NOMO-1 (cell line): ENCODE measurements around the gene LRRC7.

Experiments
- DNase-seq, 2 experiments: peaks; one replicate each; lab custom pipeline; 2025; ENCODE audit not compliant: unreplicated experiment in 2 of 2; lab: John Stamatoyannopoulos, UW

Gene LRRC7

GRCh38 chr1:70077066-70077465 is 509.3 kb downstream of the LRRC7 start:
- no peak for DNase-seq

GRCh38 chr1:70079546-70079945 is 511.8 kb downstream of the LRRC7 start:
- no peak for DNase-seq

GRCh38 chr1:70083519-70083918 is 515.8 kb downstream of the LRRC7 start:
- peak; percentile 41 to 87 for DNase-seq

GRCh38 chr1:70084314-70084915 is 516.7 kb downstream of the LRRC7 start:
- DNase-seq = peak in 1 of 2 experiments; percentile 12

- no peak for DNase-seq
Measured at GRCh38 chr1:70085521-70085920, 517.8 kb downstream of the LRRC7 start.

- no peak for DNase-seq
Measured at GRCh38 chr1:70086897-70087296, 519.2 kb downstream of the LRRC7 start.

- no peak for DNase-seq
Measured at GRCh38 chr1:70090141-70090540, 522.4 kb downstream of the LRRC7 start.

- DNase-seq = no peak
Measured at GRCh38 chr1:70090875-70091274, 523.2 kb downstream of the LRRC7 start.

GRCh38 chr1:70091811-70092210 is 524.1 kb downstream of the LRRC7 start:
- no peak for DNase-seq

GRCh38 chr1:70092526-70092925 is 524.8 kb downstream of the LRRC7 start:
- no peak for DNase-seq

- DNase-seq = no peak
Measured at GRCh38 chr1:70093250-70093975, 525.7 kb downstream of the LRRC7 start.

GRCh38 chr1:70101231-70101630 is 533.5 kb downstream of the LRRC7 start:
- no peak for DNase-seq

- no peak for DNase-seq
Measured at GRCh38 chr1:70101774-70102173, 534.1 kb downstream of the LRRC7 start.

GRCh38 chr1:70103770-70104169 is 536.0 kb downstream of the LRRC7 start:
- DNase-seq = no peak

- DNase-seq = no peak
Measured at GRCh38 chr1:70109241-70109640, 541.5 kb downstream of the LRRC7 start.

- DNase-seq = no peak
Measured at GRCh38 chr1:70112838-70113237, 545.1 kb downstream of the LRRC7 start.

- DNase-seq = no peak
Measured at GRCh38 chr1:70115315-70115714, 547.6 kb downstream of the LRRC7 start.

GRCh38 chr1:70117046-70117445 is 549.3 kb downstream of the LRRC7 start:
- no peak for DNase-seq

GRCh38 chr1:70134148-70134547 is 566.4 kb downstream of the LRRC7 start:
- no peak for DNase-seq

GRCh38 chr1:70140343-70140742 is 572.6 kb downstream of the LRRC7 start:
- no peak for DNase-seq

- DNase-seq = no peak
Measured at GRCh38 chr1:70140894-70141293, 573.2 kb downstream of the LRRC7 start.

GRCh38 chr1:70142075-70142474 is 574.4 kb downstream of the LRRC7 start:
- DNase-seq = no peak
